HG02970 (cell line): ENCODE data around the gene TARP.
"Not testable (repeated sequence)": the region's sequence is repeated elsewhere in the genome, so short reads cannot be mapped to it uniquely, and the experiment has no call there.

ENCODE experiments used
- ATAC-seq: cut with Tn5 transposase; IDR thresholded peaks from one replicate; pipeline ENCODE4 v1.9.1; 2021; ENCODE audit warnings: mild to moderate bottlenecking, moderate library complexity, moderate number of reproducible peaks; ENCODE audit not compliant: unreplicated experiment, low FRiP score

The TARP gene

GRCh38 chr7:38264602-38265001 lies 8.8 kb downstream of the TARP start:
- ATAC-seq, result not testable (repeated sequence)

DNA sequence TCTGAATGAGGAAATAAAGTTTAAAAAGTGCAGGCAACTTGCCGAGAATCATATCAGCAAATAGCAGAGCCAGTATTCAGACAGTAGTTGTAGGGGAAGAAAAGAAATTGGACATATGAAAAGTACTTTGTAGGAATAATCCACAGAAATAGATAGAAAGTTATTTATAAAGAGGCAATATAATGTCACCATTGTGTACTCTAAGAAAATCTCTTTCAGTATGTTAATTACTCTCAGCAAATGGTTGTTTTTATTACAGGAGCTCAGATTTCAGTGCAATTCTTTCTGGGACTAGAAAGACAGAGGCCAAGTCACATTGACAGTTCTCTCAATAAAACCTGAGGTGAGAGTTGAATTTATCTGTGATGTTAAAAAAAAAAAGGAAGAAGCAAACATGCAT lies 10.2 kb downstream of the TARP start:
- not testable (repeated sequence) for ATAC-seq

DNA sequence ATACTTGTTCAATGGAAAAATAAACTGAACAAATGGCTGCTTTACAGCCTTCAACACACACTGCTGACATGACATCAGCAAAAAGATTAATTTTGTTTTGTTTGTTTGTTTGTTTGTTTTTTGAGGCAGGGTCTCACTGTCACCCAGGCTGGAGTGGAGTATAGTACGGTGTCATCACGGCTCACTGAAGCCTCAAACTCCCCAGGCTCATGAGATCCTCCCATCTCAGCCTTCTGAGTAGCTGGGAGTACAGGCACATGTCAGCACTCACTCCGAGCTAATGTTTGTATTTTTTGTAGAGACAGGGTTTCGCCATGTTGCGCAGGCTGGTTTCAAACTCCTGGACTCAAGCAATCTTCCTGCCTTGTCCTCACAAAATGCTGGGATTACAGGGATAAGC lies 10.9 kb downstream of the TARP start:
- no peak for ATAC-seq

DNA sequence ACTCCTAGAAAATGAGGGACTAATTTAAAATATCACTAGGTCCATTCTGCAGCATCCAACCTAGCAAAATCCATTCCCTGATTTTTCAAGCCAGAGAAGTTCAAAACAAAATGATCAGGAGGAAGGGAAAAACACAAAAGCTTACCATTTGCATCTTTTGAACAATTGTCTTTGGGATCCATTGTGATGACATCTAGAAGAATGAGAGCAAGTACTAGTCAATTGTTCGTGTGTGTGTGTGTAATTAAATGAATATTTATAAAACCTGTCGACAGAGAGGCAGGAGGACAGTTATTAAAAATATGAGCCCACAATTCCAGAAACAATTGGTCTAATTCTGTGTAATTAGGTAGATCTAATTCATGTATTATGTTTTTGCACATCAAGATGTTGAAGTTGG lies 11.4 kb downstream of the TARP start:
- ATAC-seq, result not testable (repeated sequence)

- ATAC-seq, result not testable (repeated sequence)
Observed at GRCh38 chr7:38261601-38262000, 11.8 kb downstream of the TARP start.

DNA sequence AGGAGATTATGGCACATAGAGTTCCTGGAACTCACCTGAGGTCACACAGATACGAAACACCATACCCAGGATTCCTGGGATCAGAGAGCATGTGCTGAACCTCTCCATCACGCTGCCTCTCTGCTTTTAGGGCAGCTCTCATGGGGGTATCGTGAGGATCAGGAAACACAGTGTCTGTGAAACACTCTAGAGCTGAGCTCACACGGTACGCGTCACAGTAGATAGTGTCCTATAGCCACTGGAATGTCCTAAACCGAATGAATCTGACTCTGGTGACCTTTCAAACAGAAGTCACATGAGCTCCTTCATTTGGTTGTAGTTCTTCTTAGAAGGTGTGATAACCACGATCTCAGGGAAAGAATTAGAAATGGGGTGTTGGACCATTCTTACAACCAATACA lies 14.3 kb downstream of the TARP start:
- ATAC-seq, result not testable (repeated sequence)

DNA sequence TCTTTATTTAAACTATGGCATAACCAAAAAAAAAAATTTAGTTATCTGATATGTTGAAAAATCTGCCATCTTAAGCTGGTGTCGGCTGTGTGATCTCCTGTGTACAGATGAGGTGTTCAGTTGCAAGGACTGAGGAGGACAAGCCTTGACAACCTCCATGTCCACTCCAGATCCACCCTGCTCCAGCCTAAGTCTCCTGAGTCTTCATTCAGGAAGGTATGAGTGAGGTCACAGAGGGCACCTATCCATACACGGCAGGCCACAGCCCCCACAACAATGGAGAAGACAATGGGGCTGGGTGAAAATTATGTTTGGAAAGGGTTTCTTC lies 16.1 kb downstream of the TARP start:
- no peak for ATAC-seq

DNA sequence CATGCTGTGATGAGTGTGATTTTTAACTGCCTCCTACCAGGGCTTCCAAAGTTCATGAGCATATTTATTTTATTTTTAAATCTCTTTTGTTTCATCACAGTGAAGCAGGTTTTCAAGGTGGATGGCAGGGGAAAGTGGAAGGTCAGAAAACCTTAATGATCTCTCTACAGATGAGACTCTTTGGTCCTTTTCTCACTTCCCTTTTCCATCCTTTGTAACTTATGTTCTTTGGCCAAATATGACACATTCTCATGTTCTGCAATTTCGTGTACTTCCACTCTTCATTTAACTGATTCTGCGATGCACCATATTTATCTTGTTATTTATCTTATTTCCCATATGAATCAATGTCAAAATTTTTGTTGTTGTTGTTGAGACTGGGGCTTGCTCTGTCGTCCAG lies 23.6 kb downstream of the TARP start:
- ATAC-seq, result not testable (repeated sequence)

- no peak for ATAC-seq
Observed at GRCh38 chr7:38248069-38248567, 25.3 kb downstream of the TARP start.

DNA sequence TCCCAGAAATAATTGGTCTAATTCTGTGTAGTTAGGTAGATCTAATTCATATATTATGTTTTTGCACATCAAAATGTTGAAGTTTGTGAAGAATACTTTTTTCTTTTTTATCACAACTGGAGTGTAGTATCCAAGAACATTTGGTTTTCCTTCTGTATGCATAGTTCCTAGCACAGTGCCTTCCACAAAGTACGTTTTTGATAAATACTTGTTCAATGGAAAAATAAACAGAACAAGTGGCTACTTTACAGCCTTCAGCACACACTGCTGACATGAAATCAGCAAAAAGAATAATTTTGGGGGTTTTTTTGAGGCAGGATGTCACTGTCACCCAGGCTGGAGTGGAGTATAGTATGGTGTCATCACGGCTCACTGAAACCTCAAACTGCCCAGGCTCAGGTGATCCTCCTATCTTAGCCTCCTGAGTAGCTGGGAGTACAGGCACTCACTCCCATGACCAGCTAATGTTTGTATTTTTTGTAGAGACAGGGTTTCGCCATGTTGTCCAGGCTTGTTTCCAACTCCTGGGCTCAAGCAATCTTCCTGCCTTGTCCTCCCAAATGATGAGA lies 27.9 kb downstream of the TARP start:
- ATAC-seq, result no peak

- ATAC-seq, result no peak
Observed at GRCh38 chr7:38244516-38244915, 28.9 kb downstream of the TARP start.

DNA sequence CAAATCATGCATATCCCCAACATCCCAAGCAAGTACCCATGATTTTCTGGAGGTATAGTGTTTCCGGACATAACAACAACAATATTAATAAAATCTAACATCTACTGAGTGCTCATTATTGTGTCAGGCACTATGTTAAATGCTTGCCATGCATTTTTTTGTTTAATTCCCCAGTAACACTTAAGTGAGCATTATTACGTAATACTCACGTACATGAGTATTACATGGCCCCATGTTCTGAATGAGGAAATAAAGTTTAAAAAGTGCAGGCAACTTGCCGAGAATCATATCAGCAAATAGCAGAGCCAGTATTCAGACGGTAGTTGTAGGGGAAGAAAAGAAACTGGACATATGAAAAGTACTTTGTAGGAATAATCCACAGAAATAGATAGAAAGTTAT lies 30.1 kb downstream of the TARP start:
- not testable (repeated sequence) for ATAC-seq

DNA sequence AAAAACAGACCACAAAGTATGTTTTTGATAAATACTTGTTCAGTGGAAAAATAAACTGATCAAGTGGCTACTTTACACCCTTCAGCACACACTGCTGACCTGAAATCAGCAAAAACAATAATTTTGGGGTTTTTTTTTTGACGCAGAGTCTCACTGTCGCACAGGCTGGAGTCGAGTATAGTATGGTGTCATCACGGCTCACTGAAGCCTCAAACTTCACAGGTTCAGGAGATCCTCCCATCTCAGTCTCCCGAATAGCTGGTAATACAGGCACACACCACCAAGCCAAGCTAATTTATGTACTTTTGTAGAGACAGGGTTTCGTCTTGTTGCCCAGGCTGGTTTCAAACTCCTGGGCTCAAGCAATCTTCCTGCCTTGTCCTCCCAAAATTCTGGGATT lies 30.6 kb downstream of the TARP start:
- ATAC-seq, result no peak

GRCh38 chr7:38241071-38241470 lies 32.4 kb downstream of the TARP start:
- ATAC-seq, result no peak

GRCh38 chr7:38239129-38239528 lies 34.3 kb downstream of the TARP start:
- ATAC-seq, result not testable (repeated sequence)

DNA sequence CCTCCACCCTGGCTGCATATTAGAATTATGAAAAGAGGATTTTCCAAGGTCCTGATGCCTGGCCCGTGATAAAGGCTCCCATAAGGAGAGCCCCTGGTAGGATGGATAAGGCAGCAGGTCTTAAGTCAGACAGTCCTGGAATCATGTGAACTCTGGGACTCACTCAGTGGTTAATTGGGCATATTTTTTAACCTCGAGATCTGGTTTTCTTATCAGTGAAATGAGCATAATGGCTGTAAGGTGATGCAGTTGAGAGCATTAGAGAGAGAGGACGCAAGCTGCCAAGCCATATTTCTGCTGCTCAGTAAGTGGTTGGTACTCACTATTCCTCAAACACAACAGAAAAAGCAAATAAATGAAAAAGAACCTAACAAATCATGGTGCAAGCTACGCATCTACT lies 37.8 kb downstream of the TARP start:
- ATAC-seq, result no peak

- ATAC-seq, result not testable (repeated sequence)
Observed at GRCh38 chr7:38234759-38235158, 38.7 kb downstream of the TARP start.

- ATAC-seq, result no peak
Observed at GRCh38 chr7:38232502-38233366, 40.7 kb downstream of the TARP start.

- no peak for ATAC-seq
Observed at GRCh38 chr7:38229884-38230642, 43.4 kb downstream of the TARP start.

DNA sequence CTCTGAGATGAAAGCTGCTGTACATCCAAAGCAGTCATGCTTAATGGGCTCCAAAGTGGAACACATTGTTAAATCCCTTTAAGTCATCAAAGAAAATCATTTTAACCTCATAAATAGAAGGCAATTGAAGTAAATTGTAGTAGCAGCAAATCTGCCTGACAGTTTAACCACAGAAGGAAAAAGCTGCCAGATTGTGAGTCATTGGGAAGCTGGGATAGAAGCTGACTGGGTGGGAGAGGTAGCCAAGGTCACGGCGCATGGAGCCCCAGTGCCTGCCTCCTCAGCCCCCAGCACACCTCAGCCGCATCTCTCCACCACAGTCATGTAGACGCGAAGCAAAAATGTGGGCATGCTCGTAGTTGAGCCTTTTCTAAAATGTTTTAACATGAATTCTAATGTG lies 44.0 kb downstream of the TARP start:
- ATAC-seq, result no peak

- no peak for ATAC-seq
Observed at GRCh38 chr7:38224392-38224791, 49.0 kb downstream of the TARP start.
